Activated CD4-positive, alpha-beta T cell treated with anti-CD3 and anti-CD28 coated beads, Interleukin-10, Interleukin-2, amounts not matched to agents 100 ng/mL and 50 ng/mL, durations not matched to agents 16 hours and 8 hours (primary cell): ENCODE measurements around the gene ECEL1.
A peak's percentile ranks its signal among the peaks of the same experiment; 100 is the strongest.
"Not testable (repeated sequence)": the region's sequence is repeated elsewhere in the genome, so short reads cannot be mapped to it uniquely, and the experiment has no call there.

Source experiments
- DNase-seq: peaks from one replicate; pipeline ENCODE4 v3.0.0-alpha.2; 2020

ECEL1 gene

DNA sequence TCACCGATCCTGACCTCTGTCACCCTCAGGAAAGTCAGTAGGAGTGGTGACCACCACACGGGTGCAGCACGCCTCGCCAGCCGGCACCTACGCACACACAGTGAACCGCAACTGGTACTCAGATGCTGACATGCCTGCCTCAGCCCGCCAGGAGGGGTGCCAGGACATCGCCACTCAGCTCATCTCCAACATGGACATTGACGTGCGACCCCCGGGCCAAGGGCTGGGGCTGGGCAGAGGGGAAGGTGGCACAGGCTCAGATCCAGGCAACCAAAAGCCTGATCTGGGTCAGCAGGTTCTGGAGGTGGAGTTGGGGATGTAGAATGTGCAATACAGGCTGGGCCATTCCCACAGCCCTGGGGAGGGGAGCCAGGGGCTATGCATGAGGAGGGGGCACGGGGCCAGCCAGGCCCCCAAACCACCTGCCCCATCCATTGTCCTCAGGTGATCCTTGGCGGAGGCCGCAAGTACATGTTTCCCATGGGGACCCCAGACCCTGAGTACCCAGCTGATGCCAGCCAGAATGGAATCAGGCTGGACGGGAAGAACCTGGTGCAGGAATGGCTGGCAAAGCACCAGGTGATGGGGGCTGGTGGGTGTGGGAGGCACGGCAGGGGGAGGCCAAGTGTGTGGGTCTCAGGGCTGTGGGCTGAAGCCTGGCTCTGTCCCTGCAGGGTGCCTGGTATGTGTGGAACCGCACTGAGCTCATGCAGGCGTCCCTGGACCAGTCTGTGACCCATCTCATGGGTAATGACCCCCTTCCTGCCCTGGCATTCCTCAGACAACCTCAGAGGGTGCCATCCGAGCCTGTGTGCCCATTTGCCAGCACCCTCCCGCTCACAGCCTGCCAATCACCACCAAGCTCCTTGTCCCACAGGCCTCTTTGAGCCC lies 30.3 kb downstream of the ECEL1 start:
- no peak for DNase-seq

DNA sequence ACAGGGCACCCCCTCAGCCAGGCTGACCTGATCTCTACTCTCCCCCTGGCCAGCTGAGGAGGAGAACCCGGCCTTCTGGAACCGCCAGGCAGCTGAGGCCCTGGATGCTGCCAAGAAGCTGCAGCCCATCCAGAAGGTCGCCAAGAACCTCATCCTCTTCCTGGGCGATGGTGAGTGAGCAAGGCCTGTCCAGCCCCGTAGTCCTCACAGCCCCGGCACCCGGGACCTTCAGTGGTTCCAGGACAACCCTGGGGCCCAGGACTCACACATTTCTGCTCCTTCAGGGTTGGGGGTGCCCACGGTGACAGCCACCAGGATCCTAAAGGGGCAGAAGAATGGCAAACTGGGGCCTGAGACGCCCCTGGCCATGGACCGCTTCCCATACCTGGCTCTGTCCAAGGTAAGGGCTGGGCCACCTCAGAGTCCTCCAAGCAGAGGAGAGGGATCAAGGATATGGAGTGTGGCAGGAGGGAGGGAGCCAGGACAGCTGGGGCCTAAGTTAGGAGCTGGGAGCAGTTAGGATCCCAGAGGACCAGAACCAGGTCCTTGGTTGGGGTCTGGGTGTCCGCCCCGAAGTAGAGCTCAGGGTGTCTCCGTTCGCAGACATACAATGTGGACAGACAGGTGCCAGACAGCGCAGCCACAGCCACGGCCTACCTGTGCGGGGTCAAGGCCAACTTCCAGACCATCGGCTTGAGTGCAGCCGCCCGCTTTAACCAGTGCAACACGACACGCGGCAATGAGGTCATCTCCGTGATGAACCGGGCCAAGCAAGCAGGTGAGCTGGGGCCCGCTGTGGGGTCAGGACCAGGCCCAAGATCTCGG lies 31.1 kb downstream of the ECEL1 start:
- no peak for DNase-seq

- no peak for DNase-seq
Observed at GRCh38 chr2:232455426-232456255, 32.0 kb downstream of the ECEL1 start, which contains the start of gene ALPI. Gene ALPI, plus strand, starts transcription at chr2:232456153. Its CDS starts 47 bp downstream, at chr2:232456200.

DNA sequence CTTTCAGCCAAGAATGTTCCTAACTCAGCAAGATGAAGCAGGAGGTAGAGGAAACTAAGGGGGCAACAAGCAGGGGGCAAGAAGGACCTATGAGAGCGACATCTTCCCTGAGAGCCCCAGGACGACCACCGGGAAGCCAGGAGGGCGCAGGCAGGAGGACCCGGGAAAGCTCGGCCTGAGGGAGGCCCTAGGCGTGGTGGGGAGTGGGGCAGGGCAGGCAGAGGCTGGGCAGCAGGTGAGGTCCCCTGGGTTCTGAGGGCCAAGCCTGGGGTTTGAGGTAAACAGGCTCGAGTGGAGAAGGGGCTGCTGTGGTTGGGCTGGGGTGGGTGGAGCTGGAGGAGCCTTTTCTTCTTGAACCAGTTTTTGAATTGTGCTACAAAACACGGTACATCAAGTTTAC lies 33.0 kb downstream of the ECEL1 start:
- DNase-seq: no peak

DNA sequence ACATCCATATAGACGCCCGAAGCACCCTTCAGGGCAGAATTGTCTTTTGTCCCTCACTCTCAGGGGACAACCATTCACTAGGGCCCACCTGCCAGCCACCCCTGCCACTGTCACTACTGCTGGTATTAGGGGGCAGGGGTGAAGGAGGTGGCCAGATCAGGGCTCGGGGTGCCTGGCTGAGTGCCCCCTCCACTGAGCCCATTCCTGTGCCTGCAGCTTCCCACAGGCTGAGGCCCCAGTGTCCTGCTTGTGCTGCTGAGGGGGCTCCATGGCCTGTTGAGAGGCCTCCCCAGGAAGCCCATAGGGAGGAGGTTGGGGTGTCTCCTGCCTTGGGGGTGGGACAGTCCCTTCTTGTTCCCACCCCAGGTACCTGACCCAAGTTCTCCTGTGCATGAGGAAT lies 36.0 kb downstream of the ECEL1 start:
- not testable (repeated sequence) for DNase-seq

GRCh38 chr2:232449964-232450363 lies 37.7 kb downstream of the ECEL1 start:
- DNase-seq: no peak

DNA sequence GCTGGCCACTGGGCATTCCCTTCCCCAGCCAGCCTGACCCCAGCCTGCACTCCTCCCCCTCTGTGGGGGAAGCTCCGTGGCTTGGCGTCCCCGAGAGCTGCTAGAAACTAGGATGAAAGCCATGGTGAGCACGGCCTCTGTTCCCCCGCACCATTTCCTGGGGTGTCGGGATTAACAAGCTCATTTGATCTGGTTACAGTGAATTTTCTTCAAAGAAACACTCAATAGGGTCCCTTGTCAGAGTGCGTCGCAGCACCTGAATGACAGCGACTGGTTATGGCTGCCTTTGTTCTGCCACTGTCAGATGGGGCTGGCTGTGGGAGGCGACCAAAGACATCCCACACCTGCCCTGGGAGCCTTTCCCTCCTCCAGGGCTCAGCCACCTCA lies 39.3 kb downstream of the ECEL1 start:
- DNase-seq: no peak

GRCh38 chr2:232447638-232448303 lies 39.9 kb downstream of the ECEL1 start:
- DNase-seq: no peak

DNA sequence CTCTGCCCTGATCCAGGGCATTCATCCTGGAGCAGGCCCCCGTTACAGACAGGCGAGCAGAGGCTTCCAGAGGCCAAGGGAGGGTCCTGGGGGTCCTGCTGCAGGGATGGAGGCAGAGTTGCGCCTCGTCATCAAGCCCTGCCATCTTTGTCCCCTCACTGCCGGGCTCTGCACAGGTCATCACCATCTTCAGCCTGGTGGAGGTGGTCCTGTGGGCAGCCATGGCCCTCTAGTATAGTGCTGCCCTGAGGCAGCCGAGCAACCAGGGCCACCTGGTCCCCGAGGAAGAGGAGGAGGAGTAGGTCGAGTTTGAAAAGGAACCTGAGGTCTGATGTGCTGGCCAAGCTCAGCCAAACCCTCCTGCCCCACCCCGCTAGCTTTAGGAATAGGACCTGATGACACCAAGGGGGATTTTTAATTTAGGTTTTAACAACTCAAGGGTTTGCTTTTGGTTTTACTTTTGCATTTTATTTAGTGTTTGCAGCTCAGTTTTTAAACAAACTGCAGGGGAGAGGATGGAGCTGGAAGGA lies 40.5 kb downstream of the ECEL1 start:
- no peak for DNase-seq

GRCh38 chr2:232446266-232446777 lies 41.3 kb downstream of the ECEL1 start:
- DNase-seq: not testable (repeated sequence)

DNA sequence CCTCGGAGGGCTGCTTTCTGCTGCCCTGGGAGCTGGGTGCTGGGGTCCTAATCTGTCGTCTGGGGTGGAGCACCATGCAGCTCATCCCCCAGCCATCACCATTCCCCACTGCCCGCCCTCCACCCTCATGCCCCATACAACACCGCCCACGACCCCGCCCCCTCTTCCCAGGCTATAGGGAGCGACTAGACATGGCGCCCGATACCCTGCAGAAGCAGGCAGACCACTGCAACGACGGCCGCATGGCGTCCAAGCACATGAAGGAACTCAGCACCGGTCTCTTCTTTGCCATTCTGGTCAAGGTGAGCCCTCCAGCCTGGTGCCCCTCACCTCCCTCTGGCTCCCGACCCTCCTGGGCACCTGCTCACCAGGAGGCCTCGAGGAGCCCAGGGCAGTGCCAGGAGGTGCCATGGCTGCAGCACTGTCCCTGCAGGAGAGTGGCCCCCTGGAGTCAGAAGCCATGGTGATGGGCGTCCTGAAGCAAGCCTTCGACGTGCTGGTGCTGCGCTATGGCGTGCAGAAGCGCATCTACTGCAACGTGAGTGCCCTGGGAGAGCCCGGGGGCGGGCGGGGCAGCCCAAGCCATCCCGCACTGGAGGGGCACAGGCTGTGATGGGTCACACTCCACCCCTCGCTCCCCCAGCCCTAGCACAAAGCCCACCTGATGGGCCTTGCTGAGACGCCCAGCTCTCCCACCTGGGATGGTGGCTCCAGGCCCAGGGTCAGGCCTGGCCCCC lies 42.3 kb downstream of the ECEL1 start:
- not testable (repeated sequence) for DNase-seq

GRCh38 chr2:232444409-232445148 lies 43.1 kb downstream of the ECEL1 start:
- peak; percentile 90 for DNase-seq

DNA sequence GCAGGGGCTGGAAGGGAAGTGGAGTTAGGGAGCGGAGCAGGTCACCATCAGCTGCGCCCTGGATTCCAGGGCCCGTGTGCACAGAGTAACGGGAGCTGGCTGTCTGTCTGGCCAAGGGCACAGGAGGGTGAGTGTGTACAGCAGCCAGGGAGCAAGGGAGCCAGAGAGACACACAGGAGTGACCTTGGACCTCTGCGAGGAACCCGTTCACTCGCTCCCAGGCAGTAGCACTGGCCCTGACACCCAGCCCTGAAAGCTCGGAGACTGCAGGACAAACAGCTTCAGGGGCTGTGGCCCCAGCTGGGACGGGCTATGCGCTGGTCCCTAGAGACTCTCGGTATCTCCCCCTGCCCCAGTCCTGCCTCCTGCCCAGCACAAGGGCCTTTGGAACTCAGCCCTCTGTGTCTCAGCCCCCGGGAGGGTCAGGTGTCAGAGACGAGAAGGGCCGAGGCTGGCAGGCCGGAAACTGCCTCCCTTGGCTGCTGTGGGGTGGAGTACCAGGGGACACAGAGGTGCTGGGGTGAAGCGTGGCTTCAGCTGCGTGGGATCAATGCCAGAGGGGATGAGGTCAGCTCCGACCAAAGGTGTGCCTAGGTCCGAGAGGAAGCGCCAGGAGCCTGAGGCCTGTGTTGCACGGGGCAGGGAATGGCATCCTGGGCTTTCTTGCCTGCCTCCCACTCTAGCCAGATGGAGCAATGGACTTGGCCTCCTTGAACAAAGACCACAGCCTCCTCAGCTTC lies 43.8 kb downstream of the ECEL1 start:
- DNase-seq: not testable (repeated sequence)

DNA sequence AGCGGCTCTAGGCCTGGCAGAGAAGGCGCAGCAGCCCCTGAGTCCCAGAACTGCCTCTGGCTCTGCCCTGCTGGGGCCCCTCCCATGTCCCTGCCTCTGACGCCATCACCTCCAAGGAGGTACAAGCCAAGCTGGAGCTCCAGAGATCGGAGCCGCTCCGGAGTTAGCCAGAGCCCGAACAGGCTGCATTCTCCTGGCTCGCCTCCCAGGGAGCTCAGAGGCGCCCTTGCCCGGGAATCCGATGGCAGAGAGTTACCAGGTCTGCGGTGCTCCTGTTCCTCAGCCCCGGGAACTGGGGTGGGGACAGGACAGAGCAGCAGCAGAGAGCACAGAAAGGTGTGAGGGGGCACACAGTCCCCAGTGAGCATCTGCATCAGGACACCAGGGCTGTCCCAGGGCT lies 44.6 kb downstream of the ECEL1 start:
- DNase-seq: not testable (repeated sequence)

DNA sequence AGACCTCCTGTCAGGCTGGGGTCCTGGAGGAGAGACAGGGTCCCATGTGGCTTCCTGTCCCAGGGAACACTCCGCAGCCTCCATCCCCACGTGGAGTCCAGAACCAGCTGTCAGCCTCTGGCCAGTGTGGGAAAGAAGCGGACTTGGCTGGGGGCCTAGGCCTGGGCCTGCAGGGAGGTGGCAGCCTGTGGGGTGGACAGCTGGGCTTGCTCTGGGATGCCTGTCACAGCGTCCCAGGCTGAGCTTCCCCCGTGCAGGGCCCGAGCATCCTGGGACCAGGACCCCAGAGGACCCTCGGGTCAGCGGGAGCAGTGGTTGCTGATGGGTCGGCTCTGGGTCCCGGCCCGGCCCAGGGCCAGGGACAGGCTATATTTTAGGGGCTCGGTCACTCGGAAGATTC lies 45.2 kb downstream of the ECEL1 start:
- not testable (repeated sequence) for DNase-seq

GRCh38 chr2:232441922-232442321 lies 45.7 kb downstream of the ECEL1 start:
- not testable (repeated sequence) for DNase-seq

- no peak for DNase-seq
Observed at GRCh38 chr2:232441147-232441651, 46.4 kb downstream of the ECEL1 start.

DNA sequence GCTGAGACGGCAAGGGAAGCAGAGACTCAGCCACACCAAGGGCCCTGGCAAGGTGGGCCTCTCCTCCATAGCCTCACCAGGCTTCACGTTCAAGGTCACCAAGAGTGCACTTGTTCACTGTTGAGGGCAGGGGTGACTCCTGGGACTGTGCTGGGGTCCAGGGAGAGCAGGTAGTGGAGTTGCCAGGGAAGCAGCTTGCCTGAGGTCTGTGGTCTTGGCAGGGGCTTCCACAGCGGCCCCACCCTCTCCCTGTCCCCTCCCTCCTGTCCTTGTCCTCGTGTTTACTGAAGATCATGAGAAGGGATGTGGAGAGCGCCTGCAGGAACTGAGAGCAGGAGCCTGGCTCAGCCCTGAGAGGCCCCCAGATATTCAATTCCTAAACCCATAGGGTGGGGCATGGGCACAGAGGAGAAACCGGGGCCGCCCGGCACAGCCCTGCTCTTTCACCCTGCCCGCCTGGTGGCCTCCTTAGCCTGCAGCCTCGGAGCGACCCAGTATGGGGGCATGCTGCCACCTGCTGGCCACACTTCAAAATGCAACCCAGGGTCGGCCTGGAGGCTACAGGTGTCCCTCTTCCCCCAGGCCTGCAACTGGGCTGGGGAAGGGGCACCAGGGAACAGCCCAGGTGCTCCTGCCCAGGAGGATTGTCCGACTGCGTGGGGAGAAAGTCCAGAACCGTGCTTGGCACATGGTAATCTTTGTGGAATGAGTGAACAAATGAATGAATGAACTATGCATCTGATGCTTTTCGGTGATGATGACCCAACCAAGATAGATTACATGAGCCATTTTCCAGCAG lies 47.2 kb downstream of the ECEL1 start:
- peak; percentile 89 for DNase-seq

DNA sequence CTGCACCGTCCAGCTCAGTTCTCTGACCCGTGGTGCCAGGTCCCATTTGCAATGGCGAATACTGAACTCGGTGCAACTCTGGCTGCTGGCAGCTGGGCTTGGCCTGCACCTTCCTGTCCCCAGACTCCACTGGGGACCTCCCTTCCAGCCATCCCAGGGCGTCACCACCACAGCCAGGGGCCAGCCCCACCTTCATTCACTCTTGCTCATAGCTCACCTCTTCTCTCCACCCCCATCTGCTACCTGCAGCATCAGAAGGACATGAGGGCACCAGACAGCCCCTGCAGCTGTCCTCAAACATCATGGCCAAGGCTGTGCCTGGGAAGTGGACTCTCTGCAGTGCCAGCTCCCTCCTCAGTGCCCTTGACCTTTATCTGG lies 47.9 kb downstream of the ECEL1 start:
- no peak for DNase-seq
